ENCODE results near the gene DPYSL4.

Gene DPYSL4

GRCh38 chr10:132186488-132187429, at the start of gene DPYSL4:
Gene DPYSL4, plus strand, starts transcription at chr10:132186948. Its CDS starts 116 bp downstream, at chr10:132187064.
- DNase-seq = peak; percentile 15

GRCh38 chr10:132137111-132138072, 49.4 kb upstream of the DPYSL4 start:
- DNase-seq = no peak

- DNase-seq = no peak
Measured at GRCh38 chr10:132138133-132138532, 48.6 kb upstream of the DPYSL4 start.

GRCh38 chr10:132138596-132138995, 48.2 kb upstream of the DPYSL4 start:
- DNase-seq = no peak

- no peak for DNase-seq
Measured at GRCh38 chr10:132139526-132139925, 47.2 kb upstream of the DPYSL4 start.

GRCh38 chr10:132140167-132140925, 46.4 kb upstream of the DPYSL4 start:
- no peak for DNase-seq

GRCh38 chr10:132141076-132141475, 45.7 kb upstream of the DPYSL4 start:
- no peak for DNase-seq

GRCh38 chr10:132141526-132142395, 45.0 kb upstream of the DPYSL4 start:
- no peak for DNase-seq

GRCh38 chr10:132142396-132143161, 44.2 kb upstream of the DPYSL4 start:
- DNase-seq = peak; percentile 57

- no peak for DNase-seq
Measured at GRCh38 chr10:132143162-132143561, 43.6 kb upstream of the DPYSL4 start.

- DNase-seq = no peak
Measured at GRCh38 chr10:132144086-132144485, 42.7 kb upstream of the DPYSL4 start.

- no peak for DNase-seq
Measured at GRCh38 chr10:132145002-132145401, 41.7 kb upstream of the DPYSL4 start.

GRCh38 chr10:132145521-132146185, 41.1 kb upstream of the DPYSL4 start:
- DNase-seq = no peak

GRCh38 chr10:132146271-132146671, 40.5 kb upstream of the DPYSL4 start:
- DNase-seq = no peak

- no peak for DNase-seq
Measured at GRCh38 chr10:132146941-132147915, 39.5 kb upstream of the DPYSL4 start.

GRCh38 chr10:132148261-132149251, 38.2 kb upstream of the DPYSL4 start:
- DNase-seq = no peak

- DNase-seq = no peak
Measured at GRCh38 chr10:132149271-132149670, 37.5 kb upstream of the DPYSL4 start.

- DNase-seq = no peak
Measured at GRCh38 chr10:132149917-132150316, 36.8 kb upstream of the DPYSL4 start.
